DMS153 treated with DMSO at 0.1 percent for 48 hours (cell line): ENCODE measurements around the gene PTPRG.

Experiments
- DNase-seq: peaks from one replicate; lab custom pipeline; 2025; ENCODE audit not compliant: unreplicated experiment; lab: John Stamatoyannopoulos, UW

PTPRG gene

GRCh38 chr3:61789861-61790260 lies 228.5 kb downstream of the PTPRG start:
- DNase-seq, result no peak

- DNase-seq, result no peak
Observed at GRCh38 chr3:61790411-61790810, 229.0 kb downstream of the PTPRG start.

DNA sequence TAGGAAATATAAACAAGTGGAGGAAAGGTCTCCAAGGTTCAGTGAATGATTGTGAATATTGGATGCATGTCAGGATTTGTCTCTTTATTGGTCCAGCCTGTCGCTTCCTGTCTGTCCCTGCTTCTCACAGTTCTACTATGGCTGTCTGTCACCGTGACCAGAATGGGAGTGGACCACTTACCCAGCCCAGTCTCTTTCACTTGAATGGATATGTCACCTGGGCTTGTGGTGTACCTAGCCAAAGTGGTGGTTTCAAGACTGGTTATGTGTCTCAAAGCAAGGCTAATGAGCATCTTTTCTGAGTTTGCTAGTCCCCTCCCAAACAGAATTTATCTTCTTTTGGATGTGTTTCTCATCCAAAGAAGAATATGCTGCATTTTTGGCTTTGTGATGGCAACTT lies 231.7 kb downstream of the PTPRG start:
- DNase-seq, result no peak

- no peak for DNase-seq
Observed at GRCh38 chr3:61793521-61793920, 232.2 kb downstream of the PTPRG start.

DNA sequence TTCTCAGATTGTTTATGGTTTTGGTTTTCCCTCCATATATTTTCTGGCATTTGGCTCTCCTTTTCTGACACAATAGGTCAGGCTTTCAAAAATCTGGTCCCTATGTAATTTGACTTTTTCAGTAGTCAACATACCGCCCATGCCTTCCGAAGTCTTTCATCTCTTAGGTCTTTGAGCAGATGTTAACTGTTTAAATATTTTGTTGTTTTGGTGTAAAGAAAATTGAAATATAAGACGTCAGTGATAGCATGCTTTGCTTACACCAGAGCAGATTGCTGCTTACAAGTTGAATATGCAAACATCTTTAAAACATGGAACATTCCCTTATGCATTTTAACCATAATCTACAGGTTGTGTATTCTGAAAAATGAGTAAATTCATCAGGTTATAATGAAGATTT lies 233.0 kb downstream of the PTPRG start:
- DNase-seq, result no peak

- no peak for DNase-seq
Observed at GRCh38 chr3:61794961-61795360, 233.6 kb downstream of the PTPRG start.

GRCh38 chr3:61796088-61796680 lies 234.8 kb downstream of the PTPRG start:
- DNase-seq, result no peak

- no peak for DNase-seq
Observed at GRCh38 chr3:61796911-61797310, 235.5 kb downstream of the PTPRG start.

DNA sequence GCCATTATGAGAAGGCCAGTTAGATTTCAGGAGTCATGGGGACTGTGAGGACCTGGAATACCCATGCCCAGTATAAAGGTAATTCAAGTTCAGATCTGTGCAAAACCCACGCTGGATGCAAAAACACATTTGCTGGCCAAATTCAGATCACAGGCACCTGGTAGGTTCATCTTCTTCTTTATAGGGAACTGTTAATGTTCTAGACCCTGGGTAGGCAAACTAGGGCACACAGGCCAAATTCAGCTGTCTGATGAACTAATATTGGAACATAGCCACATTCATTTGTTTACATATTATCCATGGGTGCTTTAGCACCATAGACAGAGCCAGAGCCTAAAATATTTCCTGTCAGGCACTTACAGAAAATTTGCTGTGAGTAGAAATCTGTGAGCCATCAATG lies 241.4 kb downstream of the PTPRG start:
- no peak for DNase-seq

DNA sequence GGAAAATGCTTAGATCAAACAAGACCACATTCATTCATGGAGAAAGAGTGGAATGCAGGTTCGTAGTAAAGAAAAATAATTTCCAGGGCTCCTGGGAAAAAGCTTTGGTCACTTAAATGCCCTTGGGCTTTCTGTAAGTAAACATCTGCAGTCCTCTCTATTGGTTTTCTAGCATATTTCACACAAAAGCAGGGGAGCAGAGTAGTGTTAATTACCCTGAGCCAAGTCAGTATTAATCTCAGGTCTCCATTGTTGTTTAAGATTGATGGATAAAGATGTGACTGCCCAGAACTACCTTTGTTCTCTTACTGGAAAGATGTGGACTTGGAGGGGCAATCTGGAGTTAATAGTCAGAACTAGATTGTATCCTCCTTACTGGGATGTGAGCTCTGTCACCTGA lies 242.6 kb downstream of the PTPRG start:
- no peak for DNase-seq

DNA sequence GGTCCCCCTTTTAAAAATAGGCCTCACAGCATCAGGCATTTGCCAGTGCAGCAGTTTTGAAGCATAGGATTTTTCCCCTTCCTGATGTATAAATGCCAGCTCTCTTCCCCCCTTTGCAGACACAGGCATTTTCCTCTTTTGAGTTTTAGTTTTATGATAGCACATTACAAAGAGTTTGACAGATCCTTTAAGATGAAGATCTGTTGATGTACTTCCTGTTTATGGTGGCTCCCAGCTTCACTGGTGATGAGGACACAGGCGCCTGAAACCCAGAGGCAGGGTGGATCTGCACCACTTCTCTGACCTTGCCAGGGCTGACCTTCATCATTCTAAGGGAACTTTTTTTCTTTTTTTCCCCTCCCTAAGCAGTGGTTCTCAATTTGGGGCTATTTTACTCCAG lies 243.4 kb downstream of the PTPRG start:
- no peak for DNase-seq

GRCh38 chr3:61805510-61806080 lies 244.2 kb downstream of the PTPRG start:
- no peak for DNase-seq

DNA sequence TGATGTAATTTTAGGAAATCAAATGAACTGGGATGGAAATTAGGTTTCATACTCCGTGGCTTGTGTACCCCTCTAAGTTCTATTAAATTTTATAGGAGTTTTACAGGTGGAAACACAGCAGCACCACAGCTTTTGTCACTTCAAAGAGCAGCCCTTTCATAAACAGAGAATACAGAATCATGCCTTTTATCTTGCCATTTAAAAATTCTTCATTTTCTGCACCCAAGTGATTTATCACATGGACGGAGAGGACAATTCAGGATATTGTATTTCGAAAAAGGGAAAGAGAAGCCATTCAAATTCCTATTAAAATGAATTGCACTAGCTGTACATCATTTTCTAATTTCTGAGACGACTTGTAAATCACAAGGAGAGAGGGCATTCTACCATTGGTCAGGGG lies 245.4 kb downstream of the PTPRG start:
- no peak for DNase-seq

DNA sequence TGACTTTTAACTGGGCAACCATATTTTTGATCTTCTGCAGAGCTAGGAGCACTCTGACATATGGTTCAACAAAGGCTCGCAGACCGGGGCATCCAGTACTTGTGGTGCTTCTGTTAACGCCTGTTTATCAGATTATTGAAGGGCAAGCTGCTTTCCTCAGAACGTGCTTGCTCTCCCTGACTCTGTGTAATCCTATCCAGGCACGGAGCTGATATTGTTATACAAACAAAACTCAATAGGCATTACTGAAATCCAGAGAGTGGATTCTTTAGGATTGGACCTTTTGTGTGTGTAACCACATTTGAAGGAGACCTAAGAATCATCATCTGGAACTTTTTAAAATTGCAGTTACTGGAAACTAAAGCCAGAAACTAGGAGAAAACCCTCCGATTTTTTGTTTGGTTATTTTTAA lies 246.5 kb downstream of the PTPRG start:
- DNase-seq, result no peak

GRCh38 chr3:61808526-61808925 lies 247.2 kb downstream of the PTPRG start:
- no peak for DNase-seq

GRCh38 chr3:61808999-61809398 lies 247.6 kb downstream of the PTPRG start:
- no peak for DNase-seq

- DNase-seq, result no peak
Observed at GRCh38 chr3:61809879-61810278, 248.5 kb downstream of the PTPRG start.

DNA sequence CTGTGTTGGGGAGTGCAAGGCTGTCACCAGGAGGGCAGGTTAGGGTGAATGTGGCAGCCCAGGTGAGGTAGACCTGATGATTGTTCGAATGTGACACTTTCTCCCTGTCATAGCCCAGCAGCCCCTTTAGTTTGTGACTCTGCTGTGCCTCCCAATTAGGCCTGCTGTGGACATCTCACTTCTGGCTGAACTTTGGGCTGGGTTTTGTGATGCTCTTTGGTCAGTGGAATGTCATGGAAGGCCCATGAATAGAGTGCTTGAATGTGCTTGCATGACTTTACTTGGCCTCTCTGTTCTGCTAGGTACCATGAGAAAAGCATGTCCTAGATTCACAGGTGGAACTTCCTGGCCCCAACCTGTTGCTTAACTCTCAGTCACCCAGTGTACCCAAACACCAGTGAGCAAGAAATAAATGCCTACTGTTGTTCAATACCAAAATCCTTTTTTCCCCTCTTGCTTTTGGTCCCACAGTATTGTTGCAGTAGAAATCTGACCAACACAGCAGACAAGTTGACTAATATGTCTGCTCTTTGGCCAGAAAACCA lies 249.7 kb downstream of the PTPRG start:
- DNase-seq, result no peak

- no peak for DNase-seq
Observed at GRCh38 chr3:61811652-61812051, 250.3 kb downstream of the PTPRG start.

DNA sequence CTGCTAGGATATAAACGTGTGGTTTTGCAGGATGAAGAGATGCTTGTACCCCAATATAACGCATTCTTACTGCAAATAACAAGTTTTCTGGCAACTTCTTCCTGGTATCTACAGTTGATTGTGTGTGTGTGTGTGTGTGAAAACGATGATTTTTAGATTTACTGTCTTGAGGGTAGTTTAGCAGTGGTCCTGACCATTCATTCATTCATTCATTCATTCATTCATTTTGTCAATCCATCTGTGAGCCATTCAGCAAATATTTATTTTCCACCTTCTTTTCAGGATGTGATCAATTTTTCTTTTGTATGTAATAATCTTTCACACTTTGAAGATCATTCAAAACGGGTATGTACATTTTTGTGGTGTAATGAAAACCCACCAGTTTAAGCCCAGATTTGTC lies 250.7 kb downstream of the PTPRG start:
- no peak for DNase-seq

DNA sequence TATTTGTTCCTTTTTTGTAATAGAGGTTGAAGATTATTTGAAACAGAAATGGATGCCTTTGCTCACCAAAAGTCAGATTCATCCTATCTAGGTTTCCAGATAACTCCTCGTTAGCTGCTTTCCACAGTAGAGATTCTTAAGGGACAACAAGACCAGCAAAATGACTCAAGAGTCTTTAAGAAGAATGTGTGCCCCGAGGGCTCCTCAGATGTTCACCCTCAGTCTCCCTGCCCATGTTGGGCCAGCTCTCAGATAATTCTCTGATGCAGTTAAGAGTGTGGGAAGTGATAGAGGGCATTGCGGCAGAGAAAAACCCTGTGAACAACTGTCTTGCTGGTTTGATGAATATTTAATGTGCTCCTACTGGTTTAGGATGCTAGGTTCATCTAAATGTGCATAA lies 251.1 kb downstream of the PTPRG start:
- no peak for DNase-seq

- no peak for DNase-seq
Observed at GRCh38 chr3:61813636-61814035, 252.3 kb downstream of the PTPRG start.

DNA sequence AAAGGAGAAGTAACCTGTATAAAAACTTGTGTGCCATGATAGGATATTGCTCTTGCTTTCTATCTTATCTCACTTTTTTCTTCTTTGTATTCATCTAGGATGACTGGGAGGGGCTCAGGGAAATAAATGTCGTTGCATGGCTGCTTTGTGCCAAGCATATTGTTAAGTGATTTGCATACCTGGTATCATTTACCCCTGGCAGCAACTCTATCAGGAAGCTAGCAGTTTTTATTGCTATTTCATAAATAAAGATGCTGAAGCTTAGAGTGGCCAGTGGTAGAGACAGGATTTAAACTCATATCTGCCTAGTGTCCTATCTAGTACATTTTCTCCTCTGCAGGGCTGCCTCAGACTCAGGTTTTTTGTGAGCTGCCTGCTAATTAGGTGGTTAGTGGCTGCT lies 253.3 kb downstream of the PTPRG start:
- no peak for DNase-seq
